ENCODE results near the gene CSTPP1.
"Not testable (repeated sequence)": the region's sequence is repeated elsewhere in the genome, so short reads cannot be mapped to it uniquely, and the experiment has no call there.

CSTPP1 gene

GRCh38 chr11:47050284-47050683, 113.7 kb downstream of the CSTPP1 start:
- DNase-seq (ENCODE audit: low read depth): no peak

- no peak for DNase-seq (ENCODE audit: low read depth)
Observed at GRCh38 chr11:47051217-47051616, 114.7 kb downstream of the CSTPP1 start.

GRCh38 chr11:47052165-47052564, 115.6 kb downstream of the CSTPP1 start:
- no peak for DNase-seq (ENCODE audit: low read depth)

- DNase-seq (ENCODE audit: low read depth): no peak
Observed at GRCh38 chr11:47052576-47052975, 116.0 kb downstream of the CSTPP1 start.

GRCh38 chr11:47055534-47055933, 119.0 kb downstream of the CSTPP1 start:
- DNase-seq (ENCODE audit: low read depth): no peak

- no peak for DNase-seq (ENCODE audit: low read depth)
Observed at GRCh38 chr11:47056261-47056915, 119.8 kb downstream of the CSTPP1 start.

- DNase-seq (ENCODE audit: low read depth): no peak
Observed at GRCh38 chr11:47057365-47057764, 120.8 kb downstream of the CSTPP1 start.

- no peak for DNase-seq (ENCODE audit: low read depth)
Observed at GRCh38 chr11:47060807-47061206, 124.2 kb downstream of the CSTPP1 start.

- no peak for DNase-seq (ENCODE audit: low read depth)
Observed at GRCh38 chr11:47061429-47062178, 125.0 kb downstream of the CSTPP1 start.

- no peak for DNase-seq (ENCODE audit: low read depth)
Observed at GRCh38 chr11:47062736-47063135, 126.2 kb downstream of the CSTPP1 start.

- no peak for DNase-seq (ENCODE audit: low read depth)
Observed at GRCh38 chr11:47067401-47067800, 130.8 kb downstream of the CSTPP1 start.

GRCh38 chr11:47070769-47071168, 134.2 kb downstream of the CSTPP1 start:
- no peak for DNase-seq (ENCODE audit: low read depth)

- DNase-seq (ENCODE audit: low read depth): no peak
Observed at GRCh38 chr11:47071341-47071740, 134.8 kb downstream of the CSTPP1 start.

- no peak for DNase-seq (ENCODE audit: low read depth)
Observed at GRCh38 chr11:47071791-47072261, 135.3 kb downstream of the CSTPP1 start.

- DNase-seq (ENCODE audit: low read depth): no peak
Observed at GRCh38 chr11:47078751-47079521, 142.4 kb downstream of the CSTPP1 start.

GRCh38 chr11:47080775-47081174, 144.2 kb downstream of the CSTPP1 start:
- not testable (repeated sequence) for DNase-seq (ENCODE audit: low read depth)

GRCh38 chr11:47083913-47084312, 147.4 kb downstream of the CSTPP1 start:
- no peak for DNase-seq (ENCODE audit: low read depth)

- no peak for DNase-seq (ENCODE audit: low read depth)
Observed at GRCh38 chr11:47087801-47088200, 151.2 kb downstream of the CSTPP1 start.

- no peak for DNase-seq (ENCODE audit: low read depth)
Observed at GRCh38 chr11:47093541-47093940, 157.0 kb downstream of the CSTPP1 start.

- DNase-seq (ENCODE audit: low read depth): not testable (repeated sequence)
Observed at GRCh38 chr11:47096871-47097270, 160.3 kb downstream of the CSTPP1 start.

- not testable (repeated sequence) for DNase-seq (ENCODE audit: low read depth)
Observed at GRCh38 chr11:47098223-47098622, 161.7 kb downstream of the CSTPP1 start.

GRCh38 chr11:47099214-47099917, 162.8 kb downstream of the CSTPP1 start:
- no peak for DNase-seq (ENCODE audit: low read depth)
